Astrocyte (in vitro differentiated cells and primary cell): ENCODE data around the gene THOC6. TPM values are rescaled to one million over a fixed set of nuclear protein-coding genes. Genes with fewer than 3 reads are reported as not detected.

Experiments
- DNase-seq: peaks from one replicate; pipeline ENCODE4 v3.0.0-alpha.2; 2010; ENCODE audit warnings: low read depth
- FAIRE-seq: peaks from 2 replicates; lab custom pipeline; 2011; peaks lifted over from hg19 to GRCh38; lab: Jason Lieb, UNC
- H2AFZ ChIP-seq: 2 replicates; pipeline ENCODE4 v1.6.0; 2012; ENCODE audit warnings: low read depth, low read length, inconsistent platforms
- H3K27ac ChIP-seq: 2 replicates; pipeline ENCODE4 v1.5.1; 2011; ENCODE audit warnings: low read depth, low read length, inconsistent platforms
- H3K27me3 ChIP-seq: 2 replicates; pipeline ENCODE4 v1.6.0; 2011; ENCODE audit warnings: low read length, inconsistent platforms; ENCODE audit not compliant: insufficient read depth
- H3K36me3 ChIP-seq: 2 replicates; pipeline ENCODE4 v1.5.1; 2011; ENCODE audit warnings: low read length, inconsistent platforms; ENCODE audit not compliant: insufficient read depth
- H3K4me1 ChIP-seq: 2 replicates; pipeline ENCODE4 v1.5.1; 2011; ENCODE audit warnings: low read length, inconsistent platforms; ENCODE audit not compliant: insufficient read depth
- H3K4me2 ChIP-seq: 2 replicates; pipeline ENCODE4 v1.6.0; 2012; ENCODE audit warnings: low read length, inconsistent platforms
- H3K4me3 ChIP-seq: 2 replicates; pipeline ENCODE4 v1.5.1; 2011; ENCODE audit warnings: low read depth, mild to moderate bottlenecking, low read length, inconsistent platforms; ENCODE audit not compliant: insufficient read depth
- H3K79me2 ChIP-seq: 2 replicates; pipeline ENCODE4 v1.6.0; 2012; ENCODE audit warnings: mild to moderate bottlenecking, low read length, inconsistent platforms; ENCODE audit not compliant: insufficient read depth
- H3K9ac ChIP-seq: 2 replicates; pipeline ENCODE4 v1.6.0; 2012; ENCODE audit warnings: mild to moderate bottlenecking, low read length, inconsistent platforms
- H3K9me3 ChIP-seq: 2 replicates; pipeline ENCODE4 v1.5.1; 2012; ENCODE audit warnings: low read depth, mild to moderate bottlenecking, low read length, inconsistent platforms; ENCODE audit not compliant: insufficient read depth
- H4K20me1 ChIP-seq: 2 replicates; pipeline ENCODE4 v1.6.0; 2012; ENCODE audit warnings: low read length, inconsistent platforms; ENCODE audit not compliant: insufficient read depth
- H3K27ac Mint-ChIP-seq: one replicate; pipeline ENCODE4 v1.8.0; 2021; ENCODE audit warnings: mild to moderate bottlenecking, mixed read lengths; ENCODE audit not compliant: unreplicated experiment
- H3K27me3 Mint-ChIP-seq: one replicate; pipeline ENCODE4 v1.8.0; 2021; ENCODE audit warnings: low read depth, mixed read lengths; ENCODE audit not compliant: unreplicated experiment
- H3K36me3 Mint-ChIP-seq: one replicate; pipeline ENCODE4 v1.8.0; 2021; ENCODE audit warnings: low read depth, mixed read lengths; ENCODE audit not compliant: unreplicated experiment
- H3K4me1 Mint-ChIP-seq: one replicate; pipeline ENCODE4 v1.8.0; 2021; ENCODE audit warnings: low read depth, mixed read lengths; ENCODE audit not compliant: unreplicated experiment
- H3K4me3 Mint-ChIP-seq: one replicate; pipeline ENCODE4 v1.8.0; 2021; ENCODE audit warnings: mild to moderate bottlenecking, moderate library complexity, mixed read lengths; ENCODE audit not compliant: unreplicated experiment
- H3K9me3 Mint-ChIP-seq: one replicate; pipeline ENCODE4 v1.8.0; 2021; ENCODE audit warnings: mild to moderate bottlenecking, mixed read lengths; ENCODE audit not compliant: unreplicated experiment
- EZH2 ChIP-seq: IDR thresholded peaks from 2 replicates; pipeline ENCODE4 v1.6.1; 2012; ENCODE audit warnings: mild to moderate bottlenecking, low read length, inconsistent platforms; ENCODE audit not compliant: insufficient read depth
- total RNA-seq: library from RNA; stranded (reverse); gene quantifications from 2 replicates; pipeline ENCODE4 v1.2.1, GENCODE V29; 2021
- TF ChIP-seq, protein P1 (sequence below): IDR thresholded peaks from 2 replicates; pipeline ENCODE4 v1.5.1; 2011; ENCODE audit warnings: low read depth, mild to moderate bottlenecking, inconsistent platforms, low read length, moderate library complexity; ENCODE audit not compliant: insufficient read depth

Gene THOC6
- total RNA-seq, 1 donor from 2014 or later = 22.3 TPM

DNA sequence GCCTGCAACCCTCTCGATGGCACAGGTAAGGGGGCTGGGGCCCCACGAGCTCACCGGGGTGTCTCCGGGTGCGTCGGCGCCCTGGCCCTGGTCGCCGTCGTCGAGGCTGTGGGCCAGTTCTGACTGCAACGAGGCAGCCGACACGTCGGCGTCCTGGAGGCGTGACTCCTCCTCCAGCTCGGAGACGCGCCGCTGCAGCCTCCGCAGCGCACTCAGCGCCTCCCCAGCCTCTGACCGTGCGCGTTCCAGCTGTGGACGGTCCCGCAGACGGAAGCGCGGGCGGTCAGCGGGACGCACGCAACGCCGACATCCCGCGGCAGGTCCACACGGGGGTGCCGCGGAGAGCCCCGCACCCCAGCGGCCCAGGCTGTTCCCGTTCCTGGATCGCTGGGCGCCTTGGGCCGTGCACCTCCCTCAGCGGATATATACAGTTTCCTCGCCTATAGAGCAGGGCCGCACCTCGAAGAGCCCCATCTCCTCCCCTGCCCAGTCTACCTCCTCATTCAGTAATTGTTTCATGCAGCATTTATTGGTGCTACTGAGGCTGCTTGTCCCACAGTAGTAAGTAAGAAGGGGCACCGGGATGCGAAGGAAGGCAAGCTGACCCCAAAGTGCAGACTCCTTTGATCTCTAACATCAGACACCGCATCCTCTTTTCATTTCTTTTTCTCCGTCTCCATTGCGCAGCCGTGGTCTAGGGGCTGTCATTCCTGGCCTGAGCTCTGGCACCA is 5.8 kb downstream of the THOC6 start:
- Histone ChIP-seq H3K4me2 (peak overlapping the region; percentile 62), H3K79me2 (no peaks in the 10 kb centered on the region), H4K20me1 (peaks cover 31% of the 10 kb centered on the region), H2AFZ (no peak overlapping the region), H3K36me3 (no peaks in the 10 kb centered on the region), H3K4me3 (no peak overlapping the region), H3K9me3 (peaks cover 3% of the 10 kb centered on the region), H3K27me3 (peaks cover 44% of the 10 kb centered on the region), H3K27ac (no peak overlapping the region), H3K4me1 (peaks cover 11% of the 10 kb centered on the region), H3K9ac (no peak overlapping the region)
- peak; percentile 80 for TF ChIP-seq EZH2
- TF ChIP-seq, protein P1, sequence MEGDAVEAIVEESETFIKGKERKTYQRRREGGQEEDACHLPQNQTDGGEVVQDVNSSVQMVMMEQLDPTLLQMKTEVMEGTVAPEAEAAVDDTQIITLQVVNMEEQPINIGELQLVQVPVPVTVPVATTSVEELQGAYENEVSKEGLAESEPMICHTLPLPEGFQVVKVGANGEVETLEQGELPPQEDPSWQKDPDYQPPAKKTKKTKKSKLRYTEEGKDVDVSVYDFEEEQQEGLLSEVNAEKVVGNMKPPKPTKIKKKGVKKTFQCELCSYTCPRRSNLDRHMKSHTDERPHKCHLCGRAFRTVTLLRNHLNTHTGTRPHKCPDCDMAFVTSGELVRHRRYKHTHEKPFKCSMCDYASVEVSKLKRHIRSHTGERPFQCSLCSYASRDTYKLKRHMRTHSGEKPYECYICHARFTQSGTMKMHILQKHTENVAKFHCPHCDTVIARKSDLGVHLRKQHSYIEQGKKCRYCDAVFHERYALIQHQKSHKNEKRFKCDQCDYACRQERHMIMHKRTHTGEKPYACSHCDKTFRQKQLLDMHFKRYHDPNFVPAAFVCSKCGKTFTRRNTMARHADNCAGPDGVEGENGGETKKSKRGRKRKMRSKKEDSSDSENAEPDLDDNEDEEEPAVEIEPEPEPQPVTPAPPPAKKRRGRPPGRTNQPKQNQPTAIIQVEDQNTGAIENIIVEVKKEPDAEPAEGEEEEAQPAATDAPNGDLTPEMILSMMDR = no peak
- peaks cover 2% of the 10 kb centered on the region for H3K9me3 Mint-ChIP-seq
- peaks cover 10% of the 10 kb centered on the region for H3K27me3 Mint-ChIP-seq
- no peak for DNase-seq
- no peak for FAIRE-seq
- peak overlapping the region; percentile 22 for H3K4me3 Mint-ChIP-seq
- H3K27ac Mint-ChIP-seq = peak overlapping the region; percentile 78
- peaks cover 8% of the 10 kb centered on the region for H3K36me3 Mint-ChIP-seq
- H3K4me1 Mint-ChIP-seq = no peaks in the 10 kb centered on the region

DNA sequence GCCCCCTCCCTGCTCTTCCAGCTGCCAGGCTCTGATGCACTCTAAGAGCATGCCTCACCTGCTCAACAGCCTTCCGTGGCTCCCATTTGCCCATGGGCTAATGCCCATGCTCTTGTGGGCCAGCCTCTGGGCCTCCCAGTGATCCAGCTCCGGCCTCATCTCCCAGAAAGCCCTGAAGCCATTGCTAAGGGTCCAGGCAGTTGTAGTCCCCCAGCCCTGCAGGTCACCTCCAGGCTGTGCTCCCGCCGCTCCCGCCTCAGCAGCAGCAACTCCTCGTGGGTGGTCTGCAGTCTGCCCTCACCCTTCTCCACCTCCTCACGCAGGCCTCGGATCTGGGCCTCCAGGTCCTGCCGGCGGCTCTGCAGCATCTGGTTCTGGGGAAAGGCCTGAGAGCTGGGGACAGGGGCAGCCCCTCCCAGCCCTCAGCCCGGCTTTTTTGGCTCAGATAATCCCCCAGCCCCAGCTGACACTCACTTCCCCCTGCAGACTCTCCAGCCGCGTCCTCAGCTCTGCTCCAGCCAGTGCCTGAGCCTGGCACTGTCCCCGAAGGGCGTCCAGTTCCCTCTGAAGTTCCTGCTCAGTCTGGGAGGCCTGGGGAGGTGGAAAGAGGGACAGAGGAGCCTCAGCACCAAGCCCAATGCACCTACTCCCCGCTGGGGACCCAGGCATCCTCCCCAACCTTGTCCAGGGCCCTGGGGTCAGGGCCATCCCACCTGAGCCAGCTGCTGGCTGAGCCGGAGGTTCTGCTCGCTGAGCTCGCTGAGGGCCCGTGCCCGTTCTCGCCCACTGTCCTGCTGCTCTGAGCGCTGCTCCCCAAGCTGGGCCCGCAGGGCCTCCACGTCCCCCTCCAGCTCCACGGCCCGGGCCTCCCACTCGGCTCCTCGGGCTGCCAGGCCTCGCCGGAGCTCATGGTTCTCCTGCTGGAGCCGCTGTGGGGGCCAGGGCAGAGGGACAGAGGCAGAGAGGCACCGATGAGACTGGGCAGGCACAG is 6.7 kb downstream of the THOC6 start:
- no peaks in the 10 kb centered on the region for H3K36me3 ChIP-seq
- H3K4me1 Mint-ChIP-seq = no peaks in the 10 kb centered on the region
- H3K27ac Mint-ChIP-seq = no peak overlapping the region
- peaks cover 3% of the 10 kb centered on the region for H3K9me3 Mint-ChIP-seq
- H3K4me1 ChIP-seq = peaks cover 11% of the 10 kb centered on the region
- H3K27ac ChIP-seq = no peak overlapping the region
- H3K4me3 Mint-ChIP-seq = peak overlapping the region; percentile 45
- FAIRE-seq (no peak), DNase-seq (no peak)
- peaks cover 27% of the 10 kb centered on the region for H4K20me1 ChIP-seq
- peaks cover 15% of the 10 kb centered on the region for H3K27me3 Mint-ChIP-seq
- peaks cover 50% of the 10 kb centered on the region for H3K27me3 ChIP-seq
- peaks cover 3% of the 10 kb centered on the region for H3K9me3 ChIP-seq
- no peak overlapping the region for H2AFZ ChIP-seq
- TF ChIP-seq, protein P1 = no peak
- no peak for TF ChIP-seq EZH2
- H3K79me2 ChIP-seq = no peaks in the 10 kb centered on the region
- H3K4me2 ChIP-seq = no peak overlapping the region
- no peak overlapping the region for H3K9ac ChIP-seq
- H3K36me3 Mint-ChIP-seq = peaks cover 8% of the 10 kb centered on the region
- no peak overlapping the region for H3K4me3 ChIP-seq
